SU-DHL-6 (cell line): ENCODE measurements around the gene CCDC188.

ENCODE experiments used
- H2AFZ ChIP-seq: fragments of 200-600 bp; sonication (generic); 2 replicates; pipeline ENCODE4 v1.6.1; 2014; ENCODE audit warnings: low read depth, mild to moderate bottlenecking, moderate library complexity, mixed read lengths, antibody characterized with exemption, low read length; ENCODE audit not compliant: severe bottlenecking
- H3F3A ChIP-seq: fragments of 200-600 bp; shearing (Covaris generic); 2 replicates; pipeline ENCODE4 v1.6.0; 2016; ENCODE audit warnings: antibody characterized with exemption, mild to moderate bottlenecking; ENCODE audit not compliant: insufficient read depth
- H3K27ac ChIP-seq: fragments of 200-600 bp; sonication (generic); 2 replicates; pipeline ENCODE4 v1.5.1; 2016; ENCODE audit warnings: low read depth, mild to moderate bottlenecking, low read length, moderate library complexity, mixed read lengths
- H3K27me3 ChIP-seq: fragments of 200-600 bp; sonication (generic), shearing (Covaris generic); 2 replicates; pipeline ENCODE4 v1.6.0; 2014; ENCODE audit warnings: mild to moderate bottlenecking, low read length
- H3K36me3 ChIP-seq: fragments of 200-600 bp; sonication (generic); 2 replicates; pipeline ENCODE4 v1.6.1; 2014; ENCODE audit warnings: mild to moderate bottlenecking, low read length, mixed read lengths
- H3K4me2 ChIP-seq: fragments of 300-600, 200-600 bp; shearing (Covaris generic), sonication (generic); 2 replicates; pipeline ENCODE4 v1.6.0; 2014; ENCODE audit warnings: low read length, low read depth, mild to moderate bottlenecking; ENCODE audit not compliant: poor library complexity, severe bottlenecking
- H3K4me3 ChIP-seq: fragments of 200-600 bp; sonication (generic); 2 replicates; pipeline ENCODE4 v1.5.1; 2014; ENCODE audit warnings: antibody characterized with exemption, low read length, mild to moderate bottlenecking, mixed read lengths; ENCODE audit not compliant: insufficient read depth, poor library complexity, severe bottlenecking
- H3K79me2 ChIP-seq: fragments of 200-600 bp; sonication (generic); 2 replicates; pipeline ENCODE4 v1.6.1; 2014; ENCODE audit warnings: mild to moderate bottlenecking, low read length, moderate library complexity; ENCODE audit not compliant: insufficient read depth
- H3K9ac ChIP-seq: fragments of 200-600 bp; sonication (generic); 2 replicates; pipeline ENCODE4 v1.7.0; 2014; ENCODE audit warnings: mild to moderate bottlenecking, low read length
- H3K9me2 ChIP-seq: fragments of 200-600 bp; sonication (generic); replicated peaks from 2 replicates; pipeline ENCODE4 v1.6.1; 2014; ENCODE audit warnings: low read length; ENCODE audit not compliant: insufficient read depth
- H3K9me3 ChIP-seq: fragments of 200-600 bp; sonication (generic); 2 replicates; pipeline ENCODE4 v1.6.1; 2014; ENCODE audit warnings: low read length, mixed read lengths; ENCODE audit not compliant: insufficient read depth
- H4K20me1 ChIP-seq: fragments of 200-600 bp; sonication (generic); 2 replicates; pipeline ENCODE4 v1.6.1; 2014; ENCODE audit warnings: low read depth, mild to moderate bottlenecking, antibody characterized with exemption, low read length, moderate library complexity, mixed read lengths
- EZH2phosphoT487 ChIP-seq: fragments of 200-600 bp; sonication (generic), shearing (Covaris generic); conservative IDR thresholded peaks from 2 replicates; pipeline ENCODE4 v1.6.1; 2018; ENCODE audit warnings: mild to moderate bottlenecking, antibody characterized with exemption, low read length, moderate library complexity, mixed read lengths
- TF ChIP-seq, protein P1 (sequence below): fragments of 200-600 bp; sonication (generic); IDR thresholded peaks from one replicate; pipeline ENCODE4 v1.5.1; 2017; ENCODE audit warnings: antibody characterized with exemption, mild to moderate bottlenecking, low read length, moderate library complexity; ENCODE audit not compliant: insufficient read depth, poor library complexity, severe bottlenecking

The CCDC188 gene

DNA sequence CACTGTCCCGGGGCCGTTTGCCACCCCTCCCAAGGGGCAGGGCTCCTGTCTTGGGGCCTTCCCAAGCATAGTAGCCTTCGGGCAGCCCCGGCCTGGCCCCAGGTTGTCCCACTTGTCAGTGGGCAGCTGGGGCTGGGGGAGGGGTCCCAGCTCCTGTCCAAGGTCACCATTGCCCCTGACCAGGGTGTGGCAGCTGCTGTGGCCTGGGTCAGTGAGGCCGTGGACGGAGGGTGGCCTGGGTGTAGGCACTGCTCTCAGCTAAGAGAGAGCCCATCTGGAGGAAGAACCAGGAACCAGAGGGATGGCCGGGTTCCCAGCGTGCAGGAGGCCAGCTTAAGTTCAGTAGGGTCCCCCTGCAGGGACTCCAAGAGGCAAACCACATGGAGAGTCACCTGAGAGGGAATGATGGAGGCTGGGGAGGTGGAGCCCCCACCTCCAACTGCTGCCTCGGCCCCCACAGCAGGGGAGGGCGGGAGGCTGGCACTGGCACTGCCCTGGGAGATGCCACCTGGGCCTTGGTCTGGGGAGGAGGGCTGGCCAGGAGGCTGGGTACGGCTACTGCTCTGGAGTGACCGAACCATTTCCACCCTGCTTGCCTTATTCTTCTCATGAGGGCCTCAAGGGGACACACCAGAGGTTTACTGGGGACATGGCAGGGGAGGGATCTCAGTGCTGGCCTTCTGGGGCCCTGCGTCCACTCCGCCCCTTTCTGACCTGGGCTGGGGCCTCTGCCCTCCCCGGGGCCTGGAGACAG lies 6.8 kb upstream of the CCDC188 start:
- Histone ChIP-seq H2AFZ (no peak overlapping the region), H3K27me3 (no peaks in the 10 kb centered on the region), H3F3A (no peaks in the 10 kb centered on the region), H3K9ac (no peak overlapping the region), H3K9me3 (no peaks in the 10 kb centered on the region), H3K4me3 (no peak overlapping the region), H3K4me2 (no peak overlapping the region), H3K9me2 (no peaks in the 10 kb centered on the region), H3K36me3 (no peaks in the 10 kb centered on the region), H4K20me1 (no peaks in the 10 kb centered on the region), H3K79me2 (no peaks in the 10 kb centered on the region), H3K27ac (no peak overlapping the region)
- TF ChIP-seq, protein P1, sequence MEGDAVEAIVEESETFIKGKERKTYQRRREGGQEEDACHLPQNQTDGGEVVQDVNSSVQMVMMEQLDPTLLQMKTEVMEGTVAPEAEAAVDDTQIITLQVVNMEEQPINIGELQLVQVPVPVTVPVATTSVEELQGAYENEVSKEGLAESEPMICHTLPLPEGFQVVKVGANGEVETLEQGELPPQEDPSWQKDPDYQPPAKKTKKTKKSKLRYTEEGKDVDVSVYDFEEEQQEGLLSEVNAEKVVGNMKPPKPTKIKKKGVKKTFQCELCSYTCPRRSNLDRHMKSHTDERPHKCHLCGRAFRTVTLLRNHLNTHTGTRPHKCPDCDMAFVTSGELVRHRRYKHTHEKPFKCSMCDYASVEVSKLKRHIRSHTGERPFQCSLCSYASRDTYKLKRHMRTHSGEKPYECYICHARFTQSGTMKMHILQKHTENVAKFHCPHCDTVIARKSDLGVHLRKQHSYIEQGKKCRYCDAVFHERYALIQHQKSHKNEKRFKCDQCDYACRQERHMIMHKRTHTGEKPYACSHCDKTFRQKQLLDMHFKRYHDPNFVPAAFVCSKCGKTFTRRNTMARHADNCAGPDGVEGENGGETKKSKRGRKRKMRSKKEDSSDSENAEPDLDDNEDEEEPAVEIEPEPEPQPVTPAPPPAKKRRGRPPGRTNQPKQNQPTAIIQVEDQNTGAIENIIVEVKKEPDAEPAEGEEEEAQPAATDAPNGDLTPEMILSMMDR = no peak
- no peak for TF ChIP-seq EZH2phosphoT487

DNA sequence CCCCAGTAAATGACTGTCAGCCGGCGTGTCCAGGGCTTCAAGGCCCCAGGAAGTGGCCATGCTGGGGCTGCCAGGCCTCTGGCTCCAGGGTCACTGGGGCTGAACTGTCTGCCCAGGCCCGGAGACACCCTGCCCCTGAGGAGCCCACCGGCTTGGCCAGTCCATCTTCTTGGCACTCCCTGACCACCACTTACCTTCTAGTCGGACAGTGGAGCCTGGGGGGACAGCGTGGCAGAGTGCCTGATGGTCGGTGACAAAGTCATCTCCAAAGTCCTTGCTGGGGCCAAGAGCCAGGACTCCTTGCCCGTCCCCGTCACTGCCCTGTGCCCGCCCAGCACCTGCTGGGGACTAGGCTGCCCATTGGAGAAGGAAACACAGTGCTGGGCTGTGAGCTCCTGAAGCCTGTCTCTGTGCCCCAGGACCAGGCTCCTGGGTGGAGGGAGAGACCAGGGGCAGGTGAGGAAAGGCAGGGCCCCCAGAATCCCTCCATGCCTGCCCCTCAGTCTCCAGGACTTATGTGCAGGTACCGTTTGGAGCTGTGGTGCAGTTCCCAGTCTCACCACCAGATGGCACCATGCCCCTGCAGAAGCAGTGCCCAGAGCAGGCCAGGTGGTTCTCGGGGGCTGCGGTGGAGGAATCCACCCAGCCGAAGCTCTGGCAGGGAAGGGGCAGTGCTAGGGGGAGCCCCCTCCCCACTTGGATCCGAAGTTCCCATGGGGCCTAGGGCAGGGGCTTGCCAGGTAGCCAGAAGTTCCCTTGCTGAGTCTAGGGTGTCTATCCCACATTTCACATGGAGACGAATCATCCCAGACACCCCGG lies 6.0 kb upstream of the CCDC188 start:
- H3K27me3 ChIP-seq = no peaks in the 10 kb centered on the region
- H3F3A ChIP-seq = no peaks in the 10 kb centered on the region
- no peak overlapping the region for H3K4me3 ChIP-seq
- H3K27ac ChIP-seq = no peak overlapping the region
- TF ChIP-seq EZH2phosphoT487 = no peak
- TF ChIP-seq, protein P1 = peak; percentile 59
- H3K9ac ChIP-seq = no peak overlapping the region
- no peak overlapping the region for H3K4me2 ChIP-seq
- no peak overlapping the region for H2AFZ ChIP-seq
- H3K9me2 ChIP-seq = no peaks in the 10 kb centered on the region
- H3K79me2 ChIP-seq = no peaks in the 10 kb centered on the region
- H4K20me1 ChIP-seq = no peaks in the 10 kb centered on the region
- no peaks in the 10 kb centered on the region for H3K36me3 ChIP-seq
- no peaks in the 10 kb centered on the region for H3K9me3 ChIP-seq

DNA sequence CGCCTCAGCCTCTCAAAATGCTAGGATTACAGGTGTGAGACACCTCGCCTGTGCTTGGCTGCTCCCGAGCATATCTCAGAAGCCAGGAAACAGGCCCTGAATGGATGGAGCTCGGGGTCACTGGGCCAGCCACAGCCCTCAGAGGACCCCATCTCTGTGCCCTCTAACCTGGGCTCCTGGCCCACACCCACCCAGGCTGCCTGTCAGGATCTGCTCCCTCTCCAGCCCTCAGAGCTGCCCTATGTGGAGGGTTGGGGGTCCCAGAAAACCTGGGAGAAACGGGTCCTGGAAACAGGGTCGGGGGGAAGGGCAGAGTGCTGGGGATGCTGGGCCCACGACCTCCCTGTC lies 5.2 kb upstream of the CCDC188 start:
- no peaks in the 10 kb centered on the region for H3K36me3 ChIP-seq
- H3K4me3 ChIP-seq = no peak overlapping the region

More for the DNA sequence above, 5.2 kb upstream of the CCDC188 start:
- Histone ChIP-seq H2AFZ (no peak overlapping the region), H3K27me3 (no peaks in the 10 kb centered on the region), H3K79me2 (no peaks in the 10 kb centered on the region), H3K9me2 (no peaks in the 10 kb centered on the region), H4K20me1 (no peaks in the 10 kb centered on the region), H3K9me3 (no peaks in the 10 kb centered on the region), H3F3A (no peaks in the 10 kb centered on the region), H3K27ac (no peak overlapping the region), H3K9ac (no peak overlapping the region), H3K4me2 (no peak overlapping the region)
- TF ChIP-seq EZH2phosphoT487 = no peak
- TF ChIP-seq, protein P1 = no peak
